BLaER1 (cell line): ENCODE data around the gene NKD1.

Experiments used
- H3K27ac ChIP-seq: shearing (Covaris generic); formaldehyde crosslinking; 2 replicates; pipeline ENCODE4 v1.8.1; 2022
- H3K27me3 ChIP-seq: shearing (Covaris generic); formaldehyde crosslinking; 2 replicates; pipeline ENCODE4 v1.8.1; 2022
- H3K36me3 ChIP-seq: shearing (Covaris generic); formaldehyde crosslinking; 2 replicates; pipeline ENCODE4 v1.8.1; 2022
- H3K4me1 ChIP-seq: shearing (Covaris generic); formaldehyde crosslinking; 2 replicates; pipeline ENCODE4 v1.8.1; 2022
- H3K4me2 ChIP-seq: shearing (Covaris generic); formaldehyde crosslinking; 2 replicates; pipeline ENCODE4 v1.8.1; 2022
- H3K4me3 ChIP-seq: shearing (Covaris generic); formaldehyde crosslinking; 2 replicates; pipeline ENCODE4 v1.8.1; 2022
- H3K9ac ChIP-seq: shearing (Covaris generic); formaldehyde crosslinking; 2 replicates; pipeline ENCODE4 v1.8.1; 2022
- H3K9me3 ChIP-seq: shearing (Covaris generic); formaldehyde crosslinking; 2 replicates; pipeline ENCODE4 v1.8.1; 2022
- H4K20me1 ChIP-seq: shearing (Covaris generic); formaldehyde crosslinking; 2 replicates; pipeline ENCODE4 v1.8.1; 2022
- Cebpa-rat ChIP-seq: shearing (Covaris generic); IDR thresholded peaks from 2 replicates; pipeline ENCODE4 v1.8.1; 2022

NKD1 gene

DNA sequence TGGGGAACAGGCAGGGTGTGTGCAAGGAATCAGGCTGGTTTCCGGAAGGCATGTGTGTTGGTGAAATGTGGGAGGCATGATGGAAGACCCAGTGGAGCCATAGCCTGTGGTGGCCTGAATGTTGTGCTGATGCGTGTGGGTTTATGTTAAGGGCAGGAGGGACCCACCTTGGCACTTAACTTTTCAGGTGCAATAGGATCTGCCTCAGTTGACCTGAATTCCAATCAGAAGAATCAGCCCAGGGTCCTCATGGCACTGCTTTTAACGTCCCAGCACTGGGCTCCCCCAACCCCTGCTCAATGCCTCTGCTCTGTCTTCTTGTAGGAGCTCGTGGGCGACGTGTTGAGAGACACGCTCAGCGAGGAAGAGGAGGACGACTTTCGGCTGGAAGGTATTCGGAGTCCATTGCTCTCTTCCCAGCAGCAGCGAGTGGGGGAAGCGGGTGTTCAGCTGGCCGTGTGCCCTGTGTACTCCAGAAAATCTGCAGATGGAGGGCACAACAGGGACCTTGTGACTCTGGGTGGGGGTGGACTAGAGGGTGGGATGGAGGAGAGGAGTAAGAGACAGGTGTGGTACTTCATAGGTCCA, 59.9 kb downstream of the NKD1 start:
- Histone ChIP-seq H3K27ac (no peak overlapping the region), H3K9me3 (no peaks in the 10 kb centered on the region), H3K4me1 (peaks cover 39% of the 10 kb centered on the region), H3K4me2 (no peak overlapping the region), H3K27me3 (no peaks in the 10 kb centered on the region), H3K36me3 (no peaks in the 10 kb centered on the region), H3K4me3 (no peak overlapping the region), H4K20me1 (no peaks in the 10 kb centered on the region), H3K9ac (no peak overlapping the region)
- no peak for TF ChIP-seq Cebpa-rat

DNA sequence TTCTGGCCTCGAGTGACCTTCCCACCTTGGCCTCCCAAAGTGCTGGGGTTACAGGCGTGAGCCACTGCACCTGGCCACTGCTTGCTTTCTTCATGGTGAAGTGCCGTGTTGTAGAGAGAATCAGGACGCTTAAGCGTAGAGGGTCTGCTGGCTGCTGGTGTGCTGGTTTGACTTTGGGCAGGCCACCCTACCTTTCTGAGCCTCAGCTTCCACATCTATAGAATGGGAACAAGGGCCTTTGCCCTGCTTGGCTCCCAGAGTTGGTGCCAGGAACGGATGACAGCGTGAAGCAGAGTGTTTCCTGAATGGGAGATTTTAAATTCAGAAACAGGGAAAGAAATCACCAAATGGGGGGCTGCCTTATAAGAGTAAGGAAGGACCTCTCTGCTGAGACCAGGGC, 60.9 kb downstream of the NKD1 start:
- H3K9ac ChIP-seq = no peak overlapping the region
- no peaks in the 10 kb centered on the region for H4K20me1 ChIP-seq
- H3K27ac ChIP-seq = no peak overlapping the region
- H3K4me1 ChIP-seq = peaks cover 40% of the 10 kb centered on the region
- H3K4me2 ChIP-seq = no peak overlapping the region
- TF ChIP-seq Cebpa-rat = no peak
- H3K9me3 ChIP-seq = no peaks in the 10 kb centered on the region
- no peaks in the 10 kb centered on the region for H3K27me3 ChIP-seq
- H3K36me3 ChIP-seq = no peaks in the 10 kb centered on the region
- no peak overlapping the region for H3K4me3 ChIP-seq

DNA sequence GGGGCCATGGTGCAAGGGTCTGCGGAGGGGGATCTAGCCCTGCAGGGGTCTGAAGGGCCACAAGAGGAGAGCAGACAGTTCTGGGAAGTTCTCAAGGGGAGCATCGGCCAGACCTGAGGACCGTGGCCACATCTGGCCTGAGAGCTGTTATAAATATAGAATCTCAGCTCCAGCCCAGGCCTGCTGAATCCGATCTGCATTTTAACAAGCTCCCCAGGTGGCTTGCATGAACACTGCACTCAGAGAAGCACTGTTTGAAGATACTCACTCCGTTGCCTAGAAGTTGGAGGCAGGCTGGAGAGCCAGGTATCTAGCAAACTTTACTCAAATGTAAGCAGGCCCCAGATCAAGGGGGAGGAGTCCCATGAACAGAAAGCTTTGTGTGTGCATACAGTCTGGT, 61.3 kb downstream of the NKD1 start:
- H3K9ac ChIP-seq = no peak overlapping the region
- H3K27ac ChIP-seq = no peak overlapping the region
- H3K4me3 ChIP-seq = no peak overlapping the region
- H4K20me1 ChIP-seq = no peaks in the 10 kb centered on the region
- no peaks in the 10 kb centered on the region for H3K9me3 ChIP-seq
- H3K36me3 ChIP-seq = no peaks in the 10 kb centered on the region
- no peak for TF ChIP-seq Cebpa-rat
- peaks cover 44% of the 10 kb centered on the region for H3K4me1 ChIP-seq
- H3K27me3 ChIP-seq = no peaks in the 10 kb centered on the region
- H3K4me2 ChIP-seq = no peak overlapping the region

DNA sequence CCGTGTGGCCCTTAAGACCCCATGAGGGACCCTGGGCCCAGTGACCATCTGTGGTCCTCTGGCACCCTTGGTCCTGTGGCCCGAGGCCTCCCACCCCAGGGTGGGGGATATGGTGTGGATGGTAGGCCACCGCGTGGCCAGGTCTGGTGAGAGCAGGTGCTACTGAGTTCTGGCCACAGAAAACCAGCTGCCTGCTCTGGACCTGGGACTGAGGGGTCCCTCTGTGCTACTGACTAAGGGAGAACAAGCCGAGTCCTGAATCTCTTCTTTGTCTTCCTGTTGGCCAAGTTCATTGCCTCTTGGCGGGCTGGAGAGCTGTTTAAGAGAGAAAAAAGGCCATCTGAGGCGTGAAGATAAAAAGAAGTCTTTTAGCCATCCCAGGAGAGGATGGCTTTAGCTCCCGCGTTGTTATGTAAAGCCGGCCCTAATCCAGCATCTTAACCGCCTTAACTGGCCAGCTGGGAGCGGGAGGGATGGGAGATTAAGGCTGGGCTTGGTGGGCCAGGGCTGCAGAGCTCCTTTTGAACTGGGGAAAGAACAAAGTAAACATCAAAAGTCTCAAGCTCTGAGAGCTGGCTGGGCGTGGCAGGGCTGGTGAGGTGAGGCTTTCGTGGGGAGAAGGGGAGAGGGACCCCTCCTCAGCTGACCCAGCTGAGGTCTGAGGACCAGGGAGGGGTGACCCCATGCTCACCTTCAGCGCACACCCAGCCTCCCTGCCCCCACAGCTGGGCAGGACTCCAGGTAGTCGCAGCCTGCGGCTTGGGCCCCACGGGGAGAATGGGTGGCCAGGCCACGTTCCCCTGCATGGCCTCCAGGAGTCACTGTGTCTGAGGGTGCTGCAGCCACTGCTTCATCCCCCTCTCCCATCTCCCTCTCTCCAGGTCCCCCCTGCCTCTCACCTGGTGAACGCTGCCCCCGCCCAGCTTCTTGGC, 62.4 kb downstream of the NKD1 start:
- Histone ChIP-seq H3K9me3 (no peaks in the 10 kb centered on the region), H3K4me3 (no peak overlapping the region), H3K4me1 (peaks cover 56% of the 10 kb centered on the region), H3K27ac (no peak overlapping the region), H4K20me1 (no peaks in the 10 kb centered on the region), H3K27me3 (no peaks in the 10 kb centered on the region), H3K9ac (no peak overlapping the region), H3K4me2 (peak overlapping the region; percentile 36), H3K36me3 (no peaks in the 10 kb centered on the region)
- TF ChIP-seq Cebpa-rat = no peak

DNA sequence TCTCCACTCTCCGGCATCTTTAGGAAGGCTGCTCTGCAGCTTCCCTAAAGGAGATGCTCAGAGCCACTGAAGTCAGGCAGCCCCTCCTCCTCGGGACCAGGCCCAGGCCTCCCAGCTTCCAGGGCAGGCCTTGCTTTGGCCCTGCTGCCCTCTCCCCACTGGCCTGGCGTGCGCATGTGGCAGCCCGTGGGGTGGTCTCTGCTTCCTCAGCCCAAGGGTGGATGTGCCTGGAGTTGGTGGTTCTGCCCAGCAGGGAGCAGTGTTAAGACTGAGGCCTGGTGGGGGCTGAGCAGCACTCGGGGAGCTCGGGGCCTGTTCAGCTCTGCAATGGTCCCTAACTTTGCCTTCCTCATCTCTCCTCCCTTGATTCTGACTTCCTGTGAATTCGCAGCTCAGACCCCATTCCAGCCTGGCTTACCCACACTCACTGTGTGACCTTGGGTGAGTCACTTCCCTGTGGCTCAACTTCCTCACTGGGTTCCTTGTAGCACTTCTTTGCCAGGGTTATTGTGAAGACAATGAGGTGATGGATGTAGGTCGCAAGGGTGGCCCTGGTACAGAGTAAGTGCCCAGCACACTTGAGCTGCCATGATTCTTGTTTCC, 63.2 kb downstream of the NKD1 start:
- no peaks in the 10 kb centered on the region for H4K20me1 ChIP-seq
- no peak for TF ChIP-seq Cebpa-rat
- H3K27ac ChIP-seq = 0 out of 2 replicates have a peak overlapping the region, but pooled peaks have one; percentile 14
- H3K9ac ChIP-seq = no peak overlapping the region
- peaks cover 64% of the 10 kb centered on the region for H3K4me1 ChIP-seq
- no peaks in the 10 kb centered on the region for H3K36me3 ChIP-seq
- no peak overlapping the region for H3K4me3 ChIP-seq
- H3K4me2 ChIP-seq = peak overlapping the region; percentile 36; the same call in 1 of the 2 replicates
- H3K9me3 ChIP-seq = no peaks in the 10 kb centered on the region
- H3K27me3 ChIP-seq = no peaks in the 10 kb centered on the region

DNA sequence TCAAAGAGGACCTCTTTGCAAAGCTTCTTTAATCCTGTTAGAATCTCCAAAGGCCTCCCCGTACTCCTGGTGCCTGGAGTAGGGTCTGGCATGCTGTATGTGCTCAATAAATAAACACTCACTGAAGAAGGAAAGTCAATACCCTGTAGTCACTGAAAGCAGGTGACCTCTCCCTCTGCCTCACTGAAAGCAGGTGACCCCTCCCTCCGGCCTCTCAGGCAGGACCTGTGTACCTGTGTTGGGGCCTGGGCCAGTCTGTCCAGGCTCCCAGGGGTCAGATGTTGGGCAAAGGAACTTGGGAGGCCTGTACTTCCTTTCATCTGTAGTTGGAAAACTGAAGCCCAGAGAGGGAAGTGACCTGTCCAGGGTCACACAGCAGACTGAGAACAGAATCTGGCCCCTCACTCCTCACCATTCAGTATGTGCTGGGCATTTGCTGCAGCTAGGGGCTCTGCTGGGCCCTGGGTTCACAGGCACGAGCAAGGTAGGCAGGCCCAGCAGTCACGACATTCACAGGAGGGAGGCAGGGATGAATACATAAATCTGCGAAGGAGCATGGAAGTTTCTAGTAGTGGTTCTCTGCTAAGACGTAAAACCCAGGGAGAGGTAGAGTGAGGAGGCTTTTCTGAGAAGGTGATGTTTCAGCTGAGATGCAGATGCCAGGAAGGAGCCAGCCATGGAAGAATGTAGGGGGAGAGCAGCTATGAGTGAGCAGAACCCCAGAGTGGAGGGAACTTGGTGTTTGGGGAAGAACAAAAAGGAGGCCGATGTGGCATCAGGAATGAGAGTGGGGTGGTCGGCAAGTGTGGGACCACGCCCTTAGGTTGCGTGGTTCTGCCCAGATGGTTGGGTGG, 64.0 kb downstream of the NKD1 start:
- TF ChIP-seq Cebpa-rat = no peak
- Histone ChIP-seq H3K27me3 (no peaks in the 10 kb centered on the region), H3K36me3 (no peaks in the 10 kb centered on the region), H3K9me3 (no peaks in the 10 kb centered on the region), H3K4me3 (no peak overlapping the region), H3K9ac (no peak overlapping the region), H3K4me2 (peak overlapping the region; percentile 91), H4K20me1 (no peaks in the 10 kb centered on the region), H3K4me1 (peaks cover 72% of the 10 kb centered on the region), H3K27ac (0 out of 2 replicates have a peak overlapping the region, but pooled peaks have one; percentile 69)

DNA sequence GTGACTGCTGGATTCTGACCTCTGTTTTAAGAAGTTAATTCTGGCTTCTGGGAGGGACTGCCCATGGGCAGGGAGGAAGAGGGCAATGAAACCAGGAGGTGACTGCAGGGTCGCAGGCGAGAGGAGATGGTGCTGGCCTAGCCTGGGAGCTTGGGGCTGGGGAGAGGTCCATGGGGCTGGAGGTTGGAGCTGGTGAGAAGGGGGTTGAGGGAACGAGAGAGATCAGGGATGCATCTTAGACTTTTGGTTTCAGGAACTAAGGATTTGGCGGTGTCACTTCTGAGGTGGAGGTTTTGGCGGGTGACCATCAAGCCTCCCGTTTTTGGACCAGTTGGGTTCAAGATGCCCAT, 64.6 kb downstream of the NKD1 start:
- H3K4me2 ChIP-seq = peak overlapping the region; percentile 91
- H3K4me3 ChIP-seq = peak overlapping the region; percentile 46; the same call in 1 of the 2 replicates
- no peaks in the 10 kb centered on the region for H3K36me3 ChIP-seq
- no peaks in the 10 kb centered on the region for H4K20me1 ChIP-seq
- no peaks in the 10 kb centered on the region for H3K27me3 ChIP-seq
- H3K27ac ChIP-seq = peak overlapping the region; percentile 69
- peak overlapping the region; percentile 55; the same call in 1 of the 2 replicates for H3K9ac ChIP-seq
- H3K9me3 ChIP-seq = no peaks in the 10 kb centered on the region
- H3K4me1 ChIP-seq = peaks cover 78% of the 10 kb centered on the region
- no peak for TF ChIP-seq Cebpa-rat

DNA sequence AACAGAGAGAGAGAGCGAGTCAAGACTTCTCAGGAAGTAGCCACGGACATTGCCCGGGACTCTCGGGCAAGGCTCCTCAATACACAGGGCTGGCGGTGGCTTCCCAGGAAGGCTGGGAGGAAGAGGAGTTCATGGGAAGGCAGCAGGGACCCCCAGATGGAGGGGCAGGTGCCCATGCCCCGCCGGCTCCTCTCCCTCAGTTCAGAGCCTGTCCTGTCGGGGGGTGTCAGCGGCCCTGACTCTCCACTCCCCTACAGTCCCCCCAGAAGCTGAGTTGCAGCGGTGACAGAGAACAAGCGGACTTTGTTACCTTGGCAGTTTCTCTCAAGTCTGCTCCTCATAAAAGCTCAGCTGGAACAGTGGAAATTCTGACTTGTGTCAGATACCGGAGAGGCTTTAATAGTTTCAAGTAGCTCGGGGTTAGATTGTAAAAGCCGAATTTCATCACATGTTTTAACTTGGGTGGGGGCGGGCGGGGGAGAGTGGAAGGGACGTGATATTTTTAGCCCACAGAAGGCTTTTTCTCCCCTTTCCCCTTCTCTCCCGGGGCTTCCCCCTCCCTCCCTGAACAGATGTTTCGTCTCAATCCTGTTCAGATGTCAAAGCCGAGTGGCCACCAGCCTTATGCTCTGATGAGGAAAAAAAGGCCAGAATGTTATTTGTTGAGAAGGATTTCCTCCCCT, 65.2 kb downstream of the NKD1 start:
- Histone ChIP-seq H3K4me3 (peak overlapping the region; percentile 46), H3K4me2 (peak overlapping the region; percentile 91), H3K27ac (peak overlapping the region; percentile 69), H4K20me1 (no peaks in the 10 kb centered on the region), H3K4me1 (peaks cover 84% of the 10 kb centered on the region), H3K9me3 (no peaks in the 10 kb centered on the region), H3K36me3 (no peaks in the 10 kb centered on the region), H3K9ac (peak overlapping the region; percentile 55), H3K27me3 (no peaks in the 10 kb centered on the region)
- no peak for TF ChIP-seq Cebpa-rat

DNA sequence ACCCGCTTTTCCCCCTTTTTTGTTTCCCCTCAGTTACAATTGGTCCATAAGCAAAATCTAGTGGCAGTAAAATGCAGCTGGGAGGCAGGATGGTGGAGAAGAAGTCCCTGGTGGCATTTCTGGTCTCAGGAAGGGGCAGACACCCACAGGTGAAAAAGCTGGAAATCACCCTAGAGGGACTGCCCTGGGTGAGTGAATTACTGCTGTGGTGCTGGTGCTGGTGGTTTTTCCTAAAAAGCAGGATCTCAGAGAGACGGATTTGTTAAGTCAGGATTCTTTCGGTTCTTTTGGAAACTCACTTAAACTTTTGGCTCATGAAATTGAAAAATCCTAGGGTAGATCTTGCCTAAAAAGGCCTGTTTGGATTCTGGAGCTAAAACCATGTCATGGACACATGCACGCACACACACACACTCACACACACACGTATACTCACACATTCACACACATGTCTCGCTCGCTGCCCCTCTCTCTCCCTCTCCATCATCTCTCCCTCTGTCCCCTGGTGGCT, 65.8 kb downstream of the NKD1 start:
- no peak for TF ChIP-seq Cebpa-rat
- no peaks in the 10 kb centered on the region for H3K27me3 ChIP-seq
- no peaks in the 10 kb centered on the region for H3K9me3 ChIP-seq
- no peaks in the 10 kb centered on the region for H3K36me3 ChIP-seq
- no peaks in the 10 kb centered on the region for H4K20me1 ChIP-seq
- H3K4me1 ChIP-seq = peaks cover 90% of the 10 kb centered on the region
- peak overlapping the region; percentile 51 for H3K9ac ChIP-seq
- peak overlapping the region; percentile 91 for H3K4me2 ChIP-seq
- H3K27ac ChIP-seq = peak overlapping the region; percentile 54
- H3K4me3 ChIP-seq = peak overlapping the region; percentile 46; the same call in 1 of the 2 replicates
